GM19438 (cell line): ENCODE measurements around the gene SEC24D.

ENCODE experiments used
- ATAC-seq: cut with Tn5 transposase; IDR thresholded peaks from one replicate; pipeline ENCODE4 v1.9.1; 2021; ENCODE audit warnings: low read depth; ENCODE audit not compliant: unreplicated experiment

SEC24D gene

GRCh38 chr4:118843237-118843636 is 7.3 kb upstream of the SEC24D start:
- ATAC-seq = no peak

DNA sequence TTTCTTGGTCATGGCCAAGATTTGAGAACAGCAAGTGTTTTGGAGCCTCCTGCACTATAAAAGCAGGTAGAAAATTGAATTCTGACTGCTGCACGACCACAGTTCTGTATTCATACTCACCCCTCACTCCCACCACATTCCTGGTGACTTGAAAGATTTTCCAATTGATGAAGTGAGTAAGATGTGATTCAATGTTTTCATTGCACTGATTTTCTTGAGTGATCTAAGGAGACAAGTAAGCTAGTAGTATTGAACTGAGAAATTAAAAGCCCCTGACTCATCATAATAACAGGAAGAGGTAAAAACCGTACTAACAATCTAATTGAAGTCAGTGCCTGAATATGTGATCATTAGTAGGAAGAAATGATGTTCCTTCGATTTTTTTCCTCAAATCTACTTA is 6.1 kb upstream of the SEC24D start:
- no peak for ATAC-seq

- ATAC-seq = no peak
These were observed 3.4 kb upstream of the SEC24D start for GRCh38 chr4:118839221-118839927.

- ATAC-seq = no peak
These were observed 1.2 kb upstream of the SEC24D start for GRCh38 chr4:118837121-118837507.

DNA sequence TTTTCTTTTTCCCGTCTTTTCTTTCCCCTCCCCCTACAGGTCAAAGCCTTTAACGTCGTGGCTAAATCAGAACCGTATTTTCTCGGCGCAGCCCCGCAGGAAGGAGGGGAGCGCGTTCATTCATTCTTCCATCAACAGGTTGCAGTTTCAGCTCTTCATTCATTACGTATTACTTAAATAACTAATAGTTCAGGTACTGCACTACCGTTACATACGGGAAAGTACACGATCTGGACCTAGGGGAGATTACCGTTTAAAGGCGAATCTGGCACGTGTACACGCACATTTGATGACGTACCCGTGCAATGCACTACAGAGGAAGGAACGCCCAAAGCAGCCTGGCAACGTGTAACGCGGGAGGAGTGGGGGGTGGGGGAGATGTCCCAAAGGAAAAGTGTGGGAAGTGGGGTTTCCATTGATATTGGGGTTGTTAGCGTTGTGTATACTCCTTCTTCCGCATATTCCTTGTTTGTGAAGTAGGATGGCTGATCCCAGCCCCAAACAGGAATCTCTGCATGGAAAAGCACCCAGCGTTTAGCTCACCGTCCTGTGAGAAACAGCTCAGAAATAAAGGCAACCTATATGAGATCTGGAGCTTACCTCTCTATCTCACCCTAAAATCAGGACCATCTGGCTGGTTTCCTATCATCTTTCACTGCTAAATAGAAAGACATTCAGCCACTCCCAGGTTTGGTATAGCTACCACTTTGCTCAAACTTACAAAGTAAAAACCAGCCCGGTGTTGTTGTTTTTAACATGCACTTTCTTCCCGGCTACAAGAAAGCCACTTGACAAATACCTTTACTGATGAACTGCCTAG is 585 bp upstream of the SEC24D start:
- ATAC-seq = peak; percentile 31

DNA sequence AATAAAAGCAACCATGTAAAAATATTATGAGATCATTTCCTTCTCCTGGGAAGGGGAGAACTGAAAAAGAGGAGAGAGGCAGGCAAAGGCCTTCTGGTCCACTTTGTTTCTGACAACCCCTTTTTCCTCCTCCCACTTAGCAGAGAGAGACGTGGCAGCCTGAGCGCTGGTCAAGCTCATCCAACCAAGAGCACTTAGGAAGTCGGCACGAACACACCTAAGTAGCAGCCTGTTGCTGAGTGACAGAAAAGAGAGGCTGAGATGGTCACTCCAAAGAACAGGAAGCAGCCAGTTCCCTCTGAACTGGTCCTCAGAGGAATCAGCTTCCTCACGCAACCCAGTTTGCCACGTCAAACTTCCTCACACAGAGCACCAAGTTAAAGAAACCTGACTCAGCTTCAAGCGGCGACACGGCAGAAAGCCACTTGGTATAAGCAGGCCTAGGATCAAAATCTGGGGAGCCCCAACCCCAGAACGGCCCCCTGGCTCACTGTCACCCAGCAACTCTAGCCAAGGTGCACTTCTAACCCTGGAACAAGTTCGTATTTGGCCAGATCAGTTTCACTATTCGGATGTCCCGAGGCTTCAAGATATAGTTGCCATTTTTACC is 861 bp downstream of the SEC24D start:
- peak; percentile 75 for ATAC-seq

GRCh38 chr4:118834070-118834469 is 1.9 kb downstream of the SEC24D start:
- no peak for ATAC-seq

DNA sequence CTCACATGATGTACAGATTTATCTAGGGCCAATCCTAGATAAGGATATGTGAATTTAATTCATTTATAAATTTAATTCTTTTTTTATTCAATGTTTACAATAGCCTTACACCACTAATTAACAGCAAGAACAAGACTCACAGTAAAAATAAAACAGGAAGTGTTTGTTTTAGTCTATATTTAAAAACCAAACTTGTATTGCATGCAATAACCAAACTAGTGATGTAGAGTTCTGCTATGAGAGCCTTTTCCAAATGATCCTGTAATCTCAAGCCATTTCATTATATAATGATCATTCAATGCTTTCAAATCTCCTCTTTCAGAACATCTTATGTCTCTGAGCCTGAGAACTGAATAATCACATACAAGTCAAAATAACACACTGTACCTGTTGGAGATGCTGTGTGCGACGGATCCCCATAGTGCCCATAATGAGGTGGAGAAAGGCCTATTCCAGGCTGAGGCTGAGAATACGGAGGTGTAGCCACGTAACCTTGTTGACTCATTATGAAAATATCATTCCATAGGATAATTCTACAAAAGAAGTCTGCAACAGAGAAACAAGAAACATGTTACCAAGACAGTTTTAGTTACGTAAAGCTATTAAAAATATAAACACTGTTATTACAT is 2.6 kb downstream of the SEC24D start:
- ATAC-seq = no peak

GRCh38 chr4:118829107-118829506 is 6.8 kb downstream of the SEC24D start:
- ATAC-seq = no peak

- ATAC-seq = no peak
These were observed 9.0 kb downstream of the SEC24D start for GRCh38 chr4:118826723-118827444.

DNA sequence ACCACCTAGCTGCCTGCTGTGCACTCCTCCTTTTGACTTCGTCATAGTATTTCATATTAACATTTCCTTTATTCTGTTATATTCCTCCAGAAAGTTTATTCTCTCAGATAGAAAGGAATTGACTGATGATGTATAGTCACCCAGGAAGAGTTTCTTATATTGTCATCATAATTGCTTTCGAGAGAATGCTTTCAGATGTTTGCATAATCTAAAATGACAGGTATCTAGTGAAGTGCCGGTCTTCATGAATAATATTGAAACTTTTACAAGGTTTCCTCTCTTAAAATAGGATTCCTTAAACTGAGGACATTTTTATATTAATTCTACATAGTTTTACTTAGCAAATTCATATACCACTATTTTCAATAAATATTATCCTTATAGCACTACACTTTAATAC is 10.1 kb downstream of the SEC24D start:
- peak; percentile 56 for ATAC-seq

DNA sequence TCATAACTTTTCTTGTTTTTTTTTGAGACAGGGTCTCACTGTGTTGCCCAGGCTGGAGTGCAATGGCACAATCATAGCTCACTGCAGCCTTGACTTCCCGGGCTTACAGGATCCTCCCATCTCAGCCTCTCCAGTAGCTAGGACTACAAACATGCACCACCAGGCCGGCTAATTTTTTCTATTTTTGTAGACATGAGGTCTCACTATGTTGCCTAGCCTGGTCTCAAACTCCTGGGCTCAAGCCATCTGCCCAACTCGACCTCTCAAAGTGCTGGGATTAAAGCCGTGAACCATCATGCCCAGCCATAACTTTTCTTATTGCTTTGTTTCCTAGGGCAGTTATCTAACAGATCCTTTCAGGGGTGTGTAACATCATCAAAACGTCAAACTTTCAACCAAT is 11.8 kb downstream of the SEC24D start:
- ATAC-seq = no peak

DNA sequence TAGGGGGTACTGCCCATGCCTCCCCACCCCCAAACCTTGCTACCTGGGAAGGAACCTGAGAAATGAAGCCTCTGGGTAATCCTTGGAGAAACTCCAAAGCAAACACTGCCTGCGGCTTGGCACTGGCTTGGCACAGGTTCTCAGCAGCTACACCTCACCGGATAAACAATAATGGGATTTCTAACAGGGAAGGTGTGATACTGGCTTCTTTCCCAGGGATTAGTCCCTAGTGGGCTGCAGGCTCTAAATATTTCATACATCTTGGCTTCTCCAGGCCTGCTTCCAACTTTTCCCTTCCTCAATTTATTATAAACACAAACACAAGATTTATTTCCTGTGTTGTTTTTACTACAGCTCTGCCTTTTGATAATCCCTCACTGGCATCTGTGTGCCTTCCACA is 12.5 kb downstream of the SEC24D start:
- ATAC-seq = no peak

- ATAC-seq = no peak
These were observed 14.2 kb downstream of the SEC24D start for GRCh38 chr4:118821590-118822293.

- ATAC-seq = no peak
These were observed 18.6 kb downstream of the SEC24D start for GRCh38 chr4:118817178-118817930.

GRCh38 chr4:118816538-118817177 is 19.3 kb downstream of the SEC24D start:
- ATAC-seq = no peak

DNA sequence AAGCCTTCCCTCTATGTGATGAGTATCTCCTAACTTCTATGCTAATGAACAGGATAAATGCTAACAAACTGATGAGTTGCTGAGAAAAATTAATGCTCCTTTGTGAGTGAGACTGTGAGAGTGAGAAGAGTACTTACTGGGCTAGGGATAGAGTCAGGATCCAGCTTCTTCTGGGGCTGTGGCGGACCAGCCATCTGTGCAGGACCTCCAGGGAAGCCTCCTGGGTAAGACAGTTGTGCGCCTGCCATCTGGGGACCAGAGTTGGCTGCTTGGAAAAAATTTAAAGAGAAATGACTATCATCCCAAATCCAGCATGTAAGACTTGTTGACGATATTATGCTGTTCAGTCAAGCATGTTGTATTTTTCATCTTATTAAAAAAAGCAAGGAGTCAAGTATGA is 21.0 kb downstream of the SEC24D start:
- no peak for ATAC-seq

DNA sequence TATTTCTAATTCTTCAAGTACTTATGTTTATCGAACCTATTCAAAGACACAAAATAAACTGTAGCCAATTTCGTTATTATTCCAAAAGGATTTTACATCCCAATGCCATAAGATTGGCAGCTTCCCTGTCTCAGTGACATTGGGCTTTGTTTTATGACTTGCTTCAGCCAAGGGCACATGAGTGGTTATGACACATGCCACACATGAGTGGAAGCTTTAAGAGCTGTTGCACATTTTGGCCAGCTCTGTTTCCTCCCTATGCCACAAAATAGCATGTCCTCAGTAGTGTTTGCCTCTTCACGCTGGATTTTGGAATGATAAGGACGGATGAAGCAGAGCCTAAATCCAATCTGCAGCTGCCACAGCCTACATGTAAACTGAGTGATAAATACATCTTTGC is 21.9 kb downstream of the SEC24D start:
- ATAC-seq = no peak

DNA sequence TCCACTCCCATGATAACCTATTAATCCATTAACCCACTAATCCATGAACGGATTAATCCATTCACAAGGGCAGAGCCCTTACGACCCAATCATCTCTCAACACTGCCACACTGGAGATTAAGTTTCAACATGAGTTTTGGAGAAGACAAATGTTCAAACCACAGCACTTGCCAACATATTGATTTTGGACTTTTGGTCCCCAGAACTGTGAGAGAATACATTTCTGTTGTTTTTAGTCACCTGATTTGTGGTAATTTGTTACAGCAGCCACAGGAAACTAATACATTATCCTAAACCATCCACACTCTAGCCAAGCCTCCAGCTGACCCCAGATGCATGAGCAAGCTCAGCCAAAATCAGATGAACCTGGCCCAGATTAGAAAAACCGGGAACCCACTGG is 22.4 kb downstream of the SEC24D start:
- ATAC-seq = no peak
